SU-DHL-6 (cell line): Measurements from ENCODE around the gene FZD10.

ENCODE experiments used
- H2AFZ ChIP-seq: fragments of 200-600 bp; sonication (generic); 2 replicates; pipeline ENCODE4 v1.6.1; 2014; ENCODE audit warnings: low read depth, mild to moderate bottlenecking, moderate library complexity, mixed read lengths, antibody characterized with exemption, low read length; ENCODE audit not compliant: severe bottlenecking
- H3F3A ChIP-seq: fragments of 200-600 bp; shearing (Covaris generic); 2 replicates; pipeline ENCODE4 v1.6.0; 2016; ENCODE audit warnings: antibody characterized with exemption, mild to moderate bottlenecking; ENCODE audit not compliant: insufficient read depth
- H3K27ac ChIP-seq: fragments of 200-600 bp; sonication (generic); 2 replicates; pipeline ENCODE4 v1.5.1; 2016; ENCODE audit warnings: low read depth, mild to moderate bottlenecking, low read length, moderate library complexity, mixed read lengths
- H3K27me3 ChIP-seq: fragments of 200-600 bp; sonication (generic), shearing (Covaris generic); 2 replicates; pipeline ENCODE4 v1.6.0; 2014; ENCODE audit warnings: mild to moderate bottlenecking, low read length
- H3K36me3 ChIP-seq: fragments of 200-600 bp; sonication (generic); 2 replicates; pipeline ENCODE4 v1.6.1; 2014; ENCODE audit warnings: mild to moderate bottlenecking, low read length, mixed read lengths
- H3K4me2 ChIP-seq: fragments of 300-600, 200-600 bp; shearing (Covaris generic), sonication (generic); 2 replicates; pipeline ENCODE4 v1.6.0; 2014; ENCODE audit warnings: low read length, low read depth, mild to moderate bottlenecking; ENCODE audit not compliant: poor library complexity, severe bottlenecking
- H3K4me3 ChIP-seq: fragments of 200-600 bp; sonication (generic); 2 replicates; pipeline ENCODE4 v1.5.1; 2014; ENCODE audit warnings: antibody characterized with exemption, low read length, mild to moderate bottlenecking, mixed read lengths; ENCODE audit not compliant: insufficient read depth, poor library complexity, severe bottlenecking
- H3K79me2 ChIP-seq: fragments of 200-600 bp; sonication (generic); 2 replicates; pipeline ENCODE4 v1.6.1; 2014; ENCODE audit warnings: mild to moderate bottlenecking, low read length, moderate library complexity; ENCODE audit not compliant: insufficient read depth
- H3K9ac ChIP-seq: fragments of 200-600 bp; sonication (generic); 2 replicates; pipeline ENCODE4 v1.7.0; 2014; ENCODE audit warnings: mild to moderate bottlenecking, low read length
- H3K9me2 ChIP-seq: fragments of 200-600 bp; sonication (generic); replicated peaks from 2 replicates; pipeline ENCODE4 v1.6.1; 2014; ENCODE audit warnings: low read length; ENCODE audit not compliant: insufficient read depth
- H3K9me3 ChIP-seq: fragments of 200-600 bp; sonication (generic); 2 replicates; pipeline ENCODE4 v1.6.1; 2014; ENCODE audit warnings: low read length, mixed read lengths; ENCODE audit not compliant: insufficient read depth
- H4K20me1 ChIP-seq: fragments of 200-600 bp; sonication (generic); 2 replicates; pipeline ENCODE4 v1.6.1; 2014; ENCODE audit warnings: low read depth, mild to moderate bottlenecking, antibody characterized with exemption, low read length, moderate library complexity, mixed read lengths
- EZH2phosphoT487 ChIP-seq: fragments of 200-600 bp; sonication (generic), shearing (Covaris generic); conservative IDR thresholded peaks from 2 replicates; pipeline ENCODE4 v1.6.1; 2018; ENCODE audit warnings: mild to moderate bottlenecking, antibody characterized with exemption, low read length, moderate library complexity, mixed read lengths
- TF ChIP-seq, protein P1 (sequence below): fragments of 200-600 bp; sonication (generic); IDR thresholded peaks from one replicate; pipeline ENCODE4 v1.5.1; 2017; ENCODE audit warnings: antibody characterized with exemption, mild to moderate bottlenecking, low read length, moderate library complexity; ENCODE audit not compliant: insufficient read depth, poor library complexity, severe bottlenecking

FZD10 gene

DNA sequence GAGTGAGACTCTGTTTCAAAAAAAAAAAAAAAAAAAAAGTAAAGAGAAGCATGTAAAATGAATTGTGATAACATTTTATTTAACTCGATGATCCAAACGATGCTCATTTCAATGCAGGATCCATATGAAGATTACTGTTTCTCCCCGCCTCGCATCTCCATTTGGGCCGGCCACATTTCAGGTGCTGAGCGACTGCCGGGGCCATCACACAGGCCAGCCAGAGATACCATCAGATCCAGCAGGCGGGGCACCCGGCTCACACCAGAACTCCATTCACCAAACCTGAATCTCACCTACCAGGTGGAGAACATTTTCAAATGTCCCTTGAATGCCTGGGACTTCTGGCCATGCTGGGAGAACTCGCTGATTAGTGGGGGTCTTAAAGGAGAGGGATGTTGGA is 18.0 kb upstream of the FZD10 start:
- no peaks in the 10 kb centered on the region for H3F3A ChIP-seq
- no peaks in the 10 kb centered on the region for H3K27me3 ChIP-seq

DNA sequence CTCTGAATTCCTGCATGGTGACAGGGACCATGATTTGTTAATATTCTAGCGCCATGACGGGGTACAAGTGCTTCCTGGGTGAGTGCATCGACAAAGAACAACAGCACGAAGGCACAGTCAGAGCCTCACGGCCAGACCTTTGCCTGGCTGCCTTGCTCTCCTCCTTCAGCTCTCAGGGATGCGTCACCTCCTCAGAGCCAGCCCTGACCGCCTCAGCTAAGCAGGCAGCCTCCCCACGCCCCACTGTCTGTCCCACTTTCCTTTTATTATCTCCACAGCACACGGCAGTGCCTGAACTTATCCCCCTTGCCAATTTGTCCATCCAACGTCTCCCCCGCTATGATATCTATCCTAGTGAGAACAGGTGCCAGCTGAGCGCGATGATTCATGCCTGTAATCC is 16.5 kb upstream of the FZD10 start:
- TF ChIP-seq, protein P1, sequence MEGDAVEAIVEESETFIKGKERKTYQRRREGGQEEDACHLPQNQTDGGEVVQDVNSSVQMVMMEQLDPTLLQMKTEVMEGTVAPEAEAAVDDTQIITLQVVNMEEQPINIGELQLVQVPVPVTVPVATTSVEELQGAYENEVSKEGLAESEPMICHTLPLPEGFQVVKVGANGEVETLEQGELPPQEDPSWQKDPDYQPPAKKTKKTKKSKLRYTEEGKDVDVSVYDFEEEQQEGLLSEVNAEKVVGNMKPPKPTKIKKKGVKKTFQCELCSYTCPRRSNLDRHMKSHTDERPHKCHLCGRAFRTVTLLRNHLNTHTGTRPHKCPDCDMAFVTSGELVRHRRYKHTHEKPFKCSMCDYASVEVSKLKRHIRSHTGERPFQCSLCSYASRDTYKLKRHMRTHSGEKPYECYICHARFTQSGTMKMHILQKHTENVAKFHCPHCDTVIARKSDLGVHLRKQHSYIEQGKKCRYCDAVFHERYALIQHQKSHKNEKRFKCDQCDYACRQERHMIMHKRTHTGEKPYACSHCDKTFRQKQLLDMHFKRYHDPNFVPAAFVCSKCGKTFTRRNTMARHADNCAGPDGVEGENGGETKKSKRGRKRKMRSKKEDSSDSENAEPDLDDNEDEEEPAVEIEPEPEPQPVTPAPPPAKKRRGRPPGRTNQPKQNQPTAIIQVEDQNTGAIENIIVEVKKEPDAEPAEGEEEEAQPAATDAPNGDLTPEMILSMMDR = no peak
- no peaks in the 10 kb centered on the region for H3K36me3 ChIP-seq
- H3K27ac ChIP-seq = no peak overlapping the region
- no peak overlapping the region for H2AFZ ChIP-seq
- no peaks in the 10 kb centered on the region for H4K20me1 ChIP-seq
- no peaks in the 10 kb centered on the region for H3K9me2 ChIP-seq
- no peak overlapping the region for H3K4me2 ChIP-seq
- H3K27me3 ChIP-seq = no peaks in the 10 kb centered on the region
- H3K9ac ChIP-seq = no peak overlapping the region
- H3K79me2 ChIP-seq = no peaks in the 10 kb centered on the region
- no peaks in the 10 kb centered on the region for H3F3A ChIP-seq
- H3K4me3 ChIP-seq = no peak overlapping the region
- no peaks in the 10 kb centered on the region for H3K9me3 ChIP-seq

More for the DNA sequence above, 18.0 kb upstream of the FZD10 start:
- no peaks in the 10 kb centered on the region for H3K9me3 ChIP-seq
- H3K79me2 ChIP-seq = no peaks in the 10 kb centered on the region
- H4K20me1 ChIP-seq = no peaks in the 10 kb centered on the region
- H3K9ac ChIP-seq = no peak overlapping the region
- no peak overlapping the region for H3K4me2 ChIP-seq
- H2AFZ ChIP-seq = no peak overlapping the region
- H3K4me3 ChIP-seq = no peak overlapping the region
- H3K9me2 ChIP-seq = no peaks in the 10 kb centered on the region
- H3K36me3 ChIP-seq = no peaks in the 10 kb centered on the region
- no peak overlapping the region for H3K27ac ChIP-seq
- no peak for TF ChIP-seq EZH2phosphoT487
- TF ChIP-seq, protein P1 = no peak

DNA sequence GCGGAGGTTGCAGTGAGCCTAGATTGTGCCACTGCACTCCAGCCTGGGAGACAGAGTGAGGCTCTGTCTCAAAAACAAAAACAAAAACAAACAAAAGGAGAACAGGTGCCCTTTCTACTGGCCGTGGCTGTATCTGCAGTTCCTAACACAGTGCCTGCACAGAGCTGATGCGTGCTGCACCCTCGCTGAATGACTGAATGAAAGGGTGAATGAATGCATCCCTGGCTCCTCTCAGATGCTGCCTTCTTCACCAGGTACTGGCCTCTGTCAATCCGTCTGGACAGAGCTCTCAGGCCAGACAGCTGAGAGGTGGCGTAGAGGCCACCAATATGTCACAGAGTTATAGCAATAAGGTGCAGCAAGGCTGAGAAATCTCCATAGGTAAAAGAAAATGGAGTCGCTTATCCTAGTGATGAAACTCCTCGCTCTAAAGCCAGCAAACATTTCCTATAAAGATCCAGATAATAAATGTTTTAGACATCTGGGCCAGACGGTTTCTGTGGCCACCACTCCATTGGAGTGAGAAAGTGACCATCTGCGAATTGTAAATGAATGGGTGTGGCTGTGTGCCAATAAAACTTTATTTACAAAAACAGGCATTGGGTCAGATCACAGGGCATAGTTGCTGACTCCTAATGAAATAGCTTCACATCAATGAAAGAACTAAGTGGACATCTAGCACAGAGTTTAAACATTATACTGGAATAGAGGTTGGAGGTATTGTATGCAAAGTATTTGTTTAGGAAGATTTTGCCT is 15.9 kb upstream of the FZD10 start:
- H3K9me2 ChIP-seq = no peaks in the 10 kb centered on the region
- H3K79me2 ChIP-seq = no peaks in the 10 kb centered on the region
- H3K36me3 ChIP-seq = no peaks in the 10 kb centered on the region
- H3K9me3 ChIP-seq = no peaks in the 10 kb centered on the region
- H3K27ac ChIP-seq = no peak overlapping the region
- H3K4me3 ChIP-seq = no peak overlapping the region
- TF ChIP-seq, protein P1 = no peak
- no peak for TF ChIP-seq EZH2phosphoT487
- no peaks in the 10 kb centered on the region for H4K20me1 ChIP-seq
- H3K4me2 ChIP-seq = no peak overlapping the region
- H3K27me3 ChIP-seq = no peaks in the 10 kb centered on the region
- H2AFZ ChIP-seq = no peak overlapping the region
- H3K9ac ChIP-seq = no peak overlapping the region
- H3F3A ChIP-seq = no peaks in the 10 kb centered on the region
